Measurements from ENCODE around the gene SMAP2. TPM values are rescaled to one million over a fixed set of nuclear protein-coding genes. Genes with fewer than 3 reads are reported as not detected.

SMAP2 gene
- polyA plus RNA-seq, 3 donors: 13.3 to 57.0 (median 31.4) TPM

DNA sequence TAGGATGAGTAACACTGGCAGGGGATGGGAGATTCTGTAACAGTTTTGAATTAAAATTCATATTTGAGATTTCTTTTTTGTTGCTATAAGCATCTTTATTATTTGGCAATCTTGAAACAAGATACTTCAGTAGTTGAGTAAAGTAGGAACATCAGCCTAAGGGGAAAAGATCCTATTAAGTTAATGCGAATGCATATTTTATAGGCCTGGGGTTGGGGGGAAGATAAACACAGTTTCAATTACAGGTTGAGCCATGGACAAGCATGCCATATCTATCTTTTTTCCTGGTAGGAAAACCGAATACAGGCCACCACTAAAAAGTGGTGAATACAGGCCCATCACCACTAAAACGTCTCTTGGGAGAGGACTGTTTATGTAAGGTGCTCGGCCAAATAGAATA lies 32.3 kb downstream of the SMAP2 start:
- H3K27ac ChIP-seq (ENCODE audit: low read depth, low read length): no peak overlapping the region
- WGBS, 3 donors: 75 to 83% (median 75%) methylated on average over 4 of the region's 4 CpGs

DNA sequence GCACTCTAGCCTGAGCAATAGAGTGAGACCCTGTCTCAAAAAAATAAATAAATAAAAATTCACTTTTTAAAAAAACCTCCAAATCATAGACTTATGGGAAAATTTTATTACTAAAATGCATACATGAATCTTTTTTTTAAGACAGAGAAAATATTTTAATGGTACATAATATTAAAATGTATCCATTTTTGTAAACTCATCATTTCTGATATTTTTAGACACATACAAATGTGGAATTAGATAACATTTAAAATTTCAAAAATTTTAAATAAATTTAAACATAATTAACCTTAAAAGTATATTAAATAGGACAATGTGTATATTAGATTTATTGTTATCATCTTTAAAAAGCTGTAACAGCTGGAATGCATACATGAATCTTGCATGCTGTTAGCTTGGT lies 33.9 kb downstream of the SMAP2 start:
- no peak overlapping the region for H3K27ac ChIP-seq (ENCODE audit: low read depth, low read length)

DNA sequence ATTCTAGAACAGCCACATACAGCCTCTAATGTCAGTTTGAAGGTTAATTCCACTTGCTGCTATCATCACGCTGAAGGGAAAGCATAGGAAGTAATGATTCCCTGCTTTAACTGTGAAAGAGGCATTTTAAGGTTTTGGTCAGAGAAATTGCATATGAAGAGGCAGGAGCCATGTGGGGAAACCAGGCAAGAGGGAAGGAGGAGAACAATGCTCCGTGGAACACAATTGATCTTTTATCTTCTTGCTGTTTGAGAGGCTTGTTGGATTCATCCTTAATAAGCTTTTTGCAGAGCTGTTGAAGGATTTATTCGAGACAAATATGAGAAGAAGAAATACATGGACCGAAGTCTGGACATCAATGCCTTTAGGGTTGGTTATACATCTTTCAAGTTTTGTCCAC lies 35.9 kb downstream of the SMAP2 start:
- WGBS, 3 donors: 87 to 91% (median 91%) methylated on average over 4 of the region's 4 CpGs
- no peak overlapping the region for H3K27ac ChIP-seq (ENCODE audit: low read depth, low read length)

DNA sequence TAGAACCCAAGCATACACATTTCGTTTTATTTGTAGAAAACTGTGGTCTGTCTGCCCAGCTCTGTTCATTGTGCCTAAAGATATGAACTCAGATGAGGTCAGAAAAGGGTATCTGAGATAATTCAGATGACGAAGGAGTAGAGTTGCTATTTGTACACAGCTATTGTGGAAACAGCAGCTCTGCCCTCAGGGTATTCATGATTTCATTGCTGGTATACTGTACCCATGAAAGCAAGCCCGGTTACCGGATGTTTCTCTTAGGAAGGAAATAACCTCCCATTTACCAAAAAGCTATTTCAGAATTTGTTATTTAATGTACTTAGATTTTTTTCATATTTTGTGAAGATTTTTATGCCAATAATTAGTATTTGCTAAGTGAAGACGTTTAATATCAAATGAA lies 37.8 kb downstream of the SMAP2 start:
- 85 to 86% (median 85%) methylated on average over 5 of the region's 5 CpGs for WGBS, 3 donors
- no peak overlapping the region for H3K27ac ChIP-seq (ENCODE audit: low read depth, low read length)

DNA sequence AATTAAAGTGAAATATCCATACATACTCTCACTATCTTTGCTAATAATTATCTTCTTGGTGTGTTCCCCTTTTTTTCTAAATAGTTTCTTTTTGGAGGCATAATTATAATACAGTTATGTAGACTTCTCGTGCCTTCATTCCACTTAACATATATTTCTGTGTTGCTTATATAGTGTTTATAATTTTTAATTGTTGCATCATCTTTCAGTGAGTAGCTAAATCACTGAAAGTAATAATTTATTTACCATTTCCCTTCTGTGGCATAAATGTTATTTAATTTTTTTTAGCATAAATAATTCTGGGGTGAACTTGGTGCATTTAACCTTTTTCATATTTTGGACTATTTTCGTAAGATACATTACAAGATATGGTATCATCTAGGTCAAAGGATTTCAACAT lies 38.3 kb downstream of the SMAP2 start:
- WGBS, 3 donors: 66 to 97% (median 68%) methylated on average over 2 of the region's 2 CpGs
- no peak overlapping the region for H3K27ac ChIP-seq (ENCODE audit: low read depth, low read length)

DNA sequence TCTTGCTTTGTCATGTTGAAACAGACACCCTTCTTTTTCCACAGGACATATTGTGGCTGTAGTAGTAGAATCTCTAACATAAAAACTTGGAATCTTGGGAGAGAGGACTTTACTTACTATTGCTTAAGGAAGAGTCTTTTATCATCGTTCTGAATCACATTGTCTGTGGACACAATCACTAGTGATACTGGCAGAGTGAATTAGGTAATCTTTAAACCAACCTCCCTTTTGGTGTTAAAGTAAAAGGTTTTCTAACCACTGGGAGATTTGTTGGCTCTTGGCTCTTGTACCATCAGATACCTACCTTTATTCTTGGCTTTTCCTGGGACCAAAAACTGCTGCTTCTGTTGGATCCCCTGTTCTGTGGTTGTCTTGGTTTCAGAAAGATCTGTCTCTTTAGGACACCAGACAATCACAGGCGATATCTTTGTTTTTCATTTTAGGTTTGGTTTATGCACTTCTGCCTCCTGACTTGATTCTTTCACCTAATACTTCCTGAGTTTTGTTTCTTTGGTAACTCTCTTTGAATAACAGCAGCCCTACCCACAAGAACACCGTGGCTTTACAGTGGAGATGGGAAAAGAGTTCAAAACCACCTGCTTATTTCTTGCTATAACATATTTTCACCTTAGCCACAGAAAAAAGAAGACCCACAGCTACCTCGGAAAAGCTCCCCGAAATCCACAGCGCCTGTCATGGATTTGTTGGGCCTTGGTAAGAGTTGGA lies 40.2 kb downstream of the SMAP2 start:
- 90 to 94% (median 92%) methylated on average over 6 of the region's 6 CpGs for WGBS, 3 donors
- H3K27ac ChIP-seq (ENCODE audit: low read depth, low read length): no peak overlapping the region

DNA sequence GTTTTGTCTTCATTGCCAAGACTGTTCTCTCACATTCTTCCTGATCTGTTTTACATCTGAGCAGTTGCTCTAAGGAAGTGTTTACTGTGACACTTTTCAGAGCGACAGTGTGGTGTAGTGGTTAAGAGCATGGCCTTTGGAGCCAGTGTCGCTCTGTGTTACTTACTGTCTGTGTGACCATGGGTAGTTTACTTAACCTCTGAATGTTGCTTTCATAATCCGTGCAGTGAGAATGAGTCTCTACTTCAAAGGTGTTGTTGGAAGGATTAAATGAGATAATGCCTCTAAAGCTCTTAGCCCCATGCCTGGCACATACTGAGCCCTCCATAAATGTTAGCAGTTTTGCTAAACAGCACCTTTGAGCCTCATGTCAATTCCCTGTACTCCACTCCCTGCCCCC lies 40.8 kb downstream of the SMAP2 start:
- WGBS, 3 donors: 90 to 95% (median 90%) methylated on average over 3 of the region's 3 CpGs

DNA sequence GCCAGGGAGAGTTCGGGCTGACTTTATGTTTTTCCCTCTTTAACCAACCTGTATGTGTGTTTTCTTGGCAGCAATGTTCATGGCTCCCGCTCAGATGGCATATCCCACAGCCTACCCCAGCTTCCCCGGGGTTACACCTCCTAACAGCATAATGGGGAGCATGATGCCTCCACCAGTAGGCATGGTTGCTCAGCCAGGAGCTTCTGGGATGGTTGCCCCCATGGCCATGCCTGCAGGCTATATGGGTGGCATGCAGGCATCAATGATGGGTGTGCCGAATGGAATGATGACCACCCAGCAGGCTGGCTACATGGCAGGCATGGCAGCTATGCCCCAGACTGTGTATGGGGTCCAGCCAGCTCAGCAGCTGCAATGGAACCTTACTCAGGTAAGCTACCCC lies 43.2 kb downstream of the SMAP2 start:
- no peak overlapping the region for H3K27ac ChIP-seq (ENCODE audit: low read depth, low read length)
- 89 to 98% (median 94%) methylated on average over 4 of the region's 4 CpGs for WGBS, 3 donors

More for the DNA sequence above, 40.8 kb downstream of the SMAP2 start:
- no peak overlapping the region for H3K27ac ChIP-seq (ENCODE audit: low read depth, low read length)

DNA sequence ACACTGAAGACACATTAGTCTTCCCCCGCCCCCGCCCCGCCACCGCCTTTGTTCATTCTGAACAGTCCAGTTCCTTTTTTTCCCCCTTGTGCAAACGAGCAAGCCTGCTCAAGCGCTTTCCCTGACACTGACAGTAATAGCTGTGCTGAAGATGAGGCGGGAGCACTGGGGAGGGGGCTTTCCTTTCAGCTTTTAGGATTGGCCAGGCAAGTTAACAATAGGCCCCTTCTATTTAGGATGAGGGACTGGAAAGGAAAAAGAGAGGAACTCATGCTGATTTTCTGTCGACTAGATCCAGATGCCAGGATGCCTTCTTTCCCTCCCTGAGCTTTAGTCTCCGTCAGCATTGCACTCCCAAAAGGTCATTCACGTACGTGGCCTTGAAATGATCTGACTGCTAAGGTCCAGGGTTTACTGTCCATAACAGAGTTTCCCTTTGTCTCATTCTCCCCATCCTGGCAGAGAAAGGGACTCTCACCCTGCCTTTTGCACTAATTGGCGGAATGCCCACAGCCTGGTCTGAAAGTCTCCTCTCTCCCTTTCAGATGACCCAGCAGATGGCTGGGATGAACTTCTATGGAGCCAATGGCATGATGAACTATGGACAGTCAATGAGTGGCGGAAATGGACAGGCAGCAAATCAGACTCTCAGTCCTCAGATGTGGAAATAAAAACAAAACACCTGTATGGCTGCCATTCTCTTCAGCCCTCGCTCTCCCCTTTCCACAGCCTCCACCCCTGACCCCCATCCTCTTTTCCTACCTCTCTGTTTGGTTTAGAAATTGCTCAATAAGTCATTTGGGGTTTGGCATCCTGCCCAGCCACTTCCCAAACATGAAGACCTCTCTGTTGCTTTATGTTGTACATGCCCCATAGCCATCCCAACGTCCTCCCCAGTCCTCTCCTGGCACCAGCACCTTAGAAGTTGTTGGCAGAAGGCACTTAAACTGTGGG lies 48.2 kb downstream of the SMAP2 start:
- no peak overlapping the region for H3K27ac ChIP-seq (ENCODE audit: low read depth, low read length)
- 55 to 73% (median 56%) methylated on average over 15 of the region's 15 CpGs for WGBS, 3 donors

DNA sequence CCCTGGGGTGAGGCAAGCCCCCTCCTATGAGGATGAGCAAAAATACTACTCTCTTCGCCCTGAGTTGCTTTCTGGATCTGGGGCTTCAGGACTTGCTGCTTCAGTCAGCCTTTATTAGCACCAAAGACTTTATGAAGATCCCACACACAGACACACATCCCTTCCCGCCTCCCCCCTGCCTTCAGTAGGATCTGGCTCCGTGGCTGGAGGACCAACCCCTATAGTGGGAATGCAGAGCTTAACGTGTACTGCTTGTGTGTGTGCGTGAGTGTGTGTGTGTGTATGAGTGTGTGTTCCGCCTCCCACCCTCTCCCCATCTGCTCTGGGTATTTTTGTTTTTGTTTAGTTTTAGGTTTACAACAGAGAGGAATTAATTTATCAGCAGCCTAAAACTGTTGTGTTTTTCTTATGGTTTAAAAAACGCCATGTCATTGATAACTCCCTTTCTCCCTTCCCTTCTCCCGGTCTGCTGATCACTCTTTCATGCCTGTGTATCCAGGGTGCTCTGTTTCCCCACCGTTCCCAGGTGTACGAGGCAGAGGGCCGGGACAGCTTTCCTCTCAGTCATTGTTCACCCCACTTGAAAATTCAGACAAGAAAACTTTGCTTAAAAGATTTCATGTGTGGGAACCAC lies 49.2 kb downstream of the SMAP2 start:
- H3K27ac ChIP-seq (ENCODE audit: low read depth, low read length): no peak overlapping the region
- WGBS, 3 donors: 77 to 84% (median 81%) methylated on average over 11 of the region's 11 CpGs

DNA sequence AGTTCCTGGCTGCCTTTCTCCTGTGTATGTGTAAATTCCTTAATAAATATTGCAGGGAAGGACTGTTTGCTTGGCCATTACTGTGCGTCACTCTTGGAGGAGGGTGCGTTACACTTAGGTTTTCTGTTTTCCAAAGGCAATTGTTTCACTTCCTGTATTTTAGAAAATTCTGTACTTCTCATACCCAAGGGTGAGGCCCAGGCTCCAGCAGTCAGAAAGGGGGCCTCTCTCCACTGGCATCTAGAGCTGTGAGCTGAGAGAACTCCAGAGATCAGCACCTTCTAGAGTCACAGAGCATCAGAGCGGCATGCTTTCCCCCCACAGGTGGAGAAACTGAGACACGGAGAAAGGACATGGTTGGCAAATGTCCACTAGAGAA lies 49.7 kb downstream of the SMAP2 start:
- 75 to 93% (median 77%) methylated on average over 4 of the region's 4 CpGs for WGBS, 3 donors
- no peak overlapping the region for H3K27ac ChIP-seq (ENCODE audit: low read depth, low read length)

DNA sequence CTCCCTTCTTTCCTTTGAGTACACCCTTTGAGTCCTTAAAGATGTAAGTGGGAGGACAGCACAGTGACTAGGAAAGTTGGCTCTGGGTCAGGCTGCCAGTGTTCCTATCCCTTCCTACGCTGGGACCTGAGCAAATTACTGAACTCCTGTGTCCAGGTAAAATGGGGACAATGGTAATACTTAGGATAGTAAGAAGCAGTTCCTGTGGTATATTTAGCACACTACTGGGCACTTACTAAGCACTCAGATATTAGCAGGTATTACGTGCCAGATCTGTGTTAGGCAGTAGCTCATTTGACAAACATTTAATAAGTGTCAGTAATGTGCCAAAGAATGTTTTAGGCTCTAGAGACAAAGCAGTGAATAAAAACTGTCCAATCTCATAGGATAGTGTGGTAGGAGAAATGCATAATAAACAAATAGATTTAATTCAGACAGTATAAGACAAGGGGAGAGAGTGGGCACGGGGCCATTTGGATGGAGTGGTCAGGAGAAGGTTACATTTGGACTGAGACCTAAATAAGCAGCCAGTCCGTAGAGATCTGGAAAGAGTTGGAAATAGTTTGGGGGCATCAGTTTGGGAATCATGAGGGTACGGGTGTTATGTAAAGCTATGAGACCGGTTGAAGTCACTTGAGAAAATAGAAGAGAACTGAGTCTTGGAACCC lies 50.6 kb downstream of the SMAP2 start:
- no peak overlapping the region for H3K27ac ChIP-seq (ENCODE audit: low read depth, low read length)
- 92 to 94% (median 94%) methylated on average over 6 of the region's 6 CpGs for WGBS, 3 donors

DNA sequence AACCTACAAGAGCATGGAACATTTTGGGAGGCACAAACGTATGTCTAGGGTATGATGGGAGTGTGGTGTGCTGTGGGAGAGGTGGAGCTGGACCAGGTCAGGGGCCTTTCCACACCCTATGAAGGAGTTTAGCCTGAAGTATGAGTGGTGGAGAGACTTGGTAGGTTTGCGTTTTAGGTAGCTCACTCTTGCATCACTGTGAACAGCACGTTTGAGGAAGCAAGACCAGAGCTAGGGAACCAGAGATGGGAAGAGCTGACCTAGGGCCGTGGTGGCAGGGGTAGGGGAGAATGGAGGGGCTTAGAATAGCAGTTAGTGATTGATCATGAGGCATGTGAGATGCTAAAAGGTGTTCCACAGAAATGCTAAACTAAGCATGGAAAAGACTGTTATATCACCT lies 51.7 kb downstream of the SMAP2 start:
- no peak overlapping the region for H3K27ac ChIP-seq (ENCODE audit: low read depth, low read length)
- 63 to 90% (median 71%) methylated on average over 4 of the region's 4 CpGs for WGBS, 3 donors

DNA sequence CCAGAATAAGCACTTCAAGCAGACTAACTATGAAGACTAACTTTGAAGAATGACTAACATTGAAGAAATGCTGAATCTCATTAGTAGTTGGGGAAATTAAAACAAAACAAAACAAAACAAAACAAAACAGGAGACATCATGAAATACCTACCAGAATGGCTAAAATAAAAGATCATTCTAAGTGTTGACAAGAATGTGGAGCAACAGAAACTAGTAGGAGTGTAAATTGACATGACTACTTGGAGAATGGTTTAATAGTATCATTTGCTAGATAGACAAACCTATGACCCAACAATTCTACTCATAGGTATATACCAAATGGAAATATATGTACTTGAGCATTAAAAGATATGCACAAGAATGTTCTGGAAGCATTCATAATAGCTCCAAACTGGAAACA lies 57.9 kb downstream of the SMAP2 start:
- no peak overlapping the region for H3K27ac ChIP-seq (ENCODE audit: low read depth, low read length)

DNA sequence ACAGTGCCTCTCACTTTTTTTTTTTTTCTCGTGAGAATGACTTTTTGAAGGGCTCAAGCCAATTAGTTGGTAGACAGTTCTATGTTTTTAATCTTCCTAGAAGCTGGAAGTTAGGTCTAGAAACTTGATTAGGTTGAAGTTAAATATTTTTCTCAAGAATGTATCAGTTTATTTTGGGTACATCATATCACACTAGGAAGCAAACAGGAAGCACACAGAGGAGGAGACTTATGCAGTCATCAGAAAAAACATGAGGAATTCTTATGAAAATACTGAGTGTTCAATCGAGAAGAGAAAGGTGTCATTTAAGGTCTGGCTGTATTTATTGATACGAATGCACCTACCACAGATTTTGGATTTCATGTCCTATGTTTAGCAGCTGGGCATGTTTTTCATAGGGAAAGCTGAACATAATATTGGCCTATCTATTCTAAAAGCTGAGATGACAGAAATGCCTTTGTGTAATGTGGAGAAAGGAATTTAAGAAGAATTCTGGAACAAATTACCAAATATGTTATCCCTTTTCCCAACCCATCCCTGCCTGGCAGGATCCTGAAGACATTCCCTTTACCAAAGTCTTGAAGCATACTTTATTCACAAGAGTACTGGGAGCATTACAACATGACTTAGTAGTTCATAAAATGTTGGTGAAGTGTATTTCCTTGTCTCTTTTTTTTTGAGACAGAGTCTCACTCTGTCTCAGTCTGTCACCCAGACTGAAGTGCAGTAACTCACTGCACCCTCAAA lies 59.3 kb downstream of the SMAP2 start:
- H3K27ac ChIP-seq (ENCODE audit: low read depth, low read length): no peak overlapping the region
- 70 to 75% (median 71%) methylated on average over 3 of the region's 3 CpGs for WGBS, 3 donors

DNA sequence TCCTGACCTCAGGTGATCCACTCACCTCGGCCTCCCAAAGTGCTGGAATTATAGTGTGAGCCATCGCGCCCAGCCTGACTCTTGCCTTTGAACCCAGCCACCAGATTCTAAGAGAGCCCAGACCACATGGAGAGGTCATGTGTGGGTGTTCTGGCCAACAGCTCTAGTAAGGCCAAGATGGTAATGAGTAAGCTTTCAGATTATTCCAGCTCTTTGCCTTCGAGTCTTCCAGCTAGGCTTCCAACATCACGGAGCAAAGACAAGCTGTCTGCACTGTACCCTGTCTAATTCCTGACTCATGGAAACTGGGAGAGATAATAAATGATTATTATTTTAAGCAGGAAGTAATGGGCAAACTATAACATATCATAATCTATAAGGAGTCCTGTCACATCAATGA lies 61.9 kb downstream of the SMAP2 start:
- 81 to 93% (median 89%) methylated on average over 5 of the region's 5 CpGs for WGBS, 3 donors

DNA sequence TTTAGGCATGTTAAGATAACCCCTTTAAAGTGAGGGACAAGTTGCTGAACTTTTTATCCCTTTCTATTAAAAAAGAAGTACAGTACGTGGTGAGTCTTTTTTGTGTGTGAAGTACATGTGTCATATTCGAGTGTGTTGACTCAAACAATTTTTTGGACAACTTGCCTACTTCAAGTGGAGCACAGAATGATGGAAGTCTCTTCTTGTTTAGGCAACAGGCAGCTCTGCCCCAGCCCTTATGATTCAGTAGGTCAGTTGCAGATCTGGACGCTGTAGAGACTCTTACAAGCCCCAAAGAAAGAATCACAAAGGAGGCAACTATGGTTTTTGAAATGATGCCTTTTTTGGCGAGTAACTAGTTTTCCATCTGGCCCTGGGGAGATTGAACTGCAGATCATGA lies 62.3 kb downstream of the SMAP2 start:
- WGBS, 3 donors: 77 to 89% (median 87%) methylated on average over 4 of the region's 4 CpGs
- no peak overlapping the region for H3K27ac ChIP-seq (ENCODE audit: low read depth, low read length)

More for the DNA sequence above, 61.9 kb downstream of the SMAP2 start:
- no peak overlapping the region for H3K27ac ChIP-seq (ENCODE audit: low read depth, low read length)

DNA sequence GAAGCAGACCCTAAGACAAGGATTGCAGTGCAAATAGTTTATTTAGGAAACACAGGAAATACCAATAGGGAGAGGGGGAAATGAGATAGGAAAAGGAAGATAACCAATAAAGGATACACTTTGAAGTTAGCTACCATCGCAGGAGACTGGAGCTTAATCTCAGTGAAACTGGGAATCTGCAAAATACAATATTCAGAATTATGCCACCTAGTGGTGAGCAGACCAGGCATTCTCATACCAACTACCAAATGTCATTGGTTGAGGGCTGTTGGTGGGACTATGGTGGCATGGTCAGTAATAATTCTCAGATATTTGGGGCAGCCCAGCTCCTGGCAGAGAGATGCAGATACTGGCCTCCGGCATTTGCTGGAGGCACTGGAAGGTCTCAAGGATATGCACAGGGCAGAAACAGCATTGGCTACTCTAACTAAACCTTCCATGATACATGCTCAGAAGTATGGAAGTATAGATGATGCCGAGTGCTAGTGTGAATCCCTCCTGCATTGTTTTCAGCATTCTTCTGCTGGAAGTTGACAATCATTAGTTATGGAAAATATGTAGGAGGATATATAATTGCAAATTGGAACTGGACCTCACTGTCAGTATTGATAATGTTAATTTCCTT lies 65.0 kb downstream of the SMAP2 start:
- 54 to 72% (median 66%) methylated on average over 3 of the region's 3 CpGs for WGBS, 3 donors

More for the DNA sequence above, 65.0 kb downstream of the SMAP2 start:
- no peak overlapping the region for H3K27ac ChIP-seq (ENCODE audit: low read depth, low read length)
